Measurements from ENCODE around the gene MAGIX. TPM values are rescaled to one million over a fixed set of nuclear protein-coding genes. Genes with fewer than 3 reads are reported as not detected.
"Not testable (repeated sequence)": the region's sequence is repeated elsewhere in the genome, so short reads cannot be mapped to it uniquely, and the experiment has no call there.

The MAGIX gene
- total RNA-seq (10 to 100 TPM in 3 of 4 donors, 1 to 10 TPM in 1; 9.0 to 16.6 (median 15.4) TPM), polyA plus RNA-seq (16.5 TPM)
- long read RNA-seq, donor 1, partial matches to known transcripts = 10 of 39 reads
- long read RNA-seq, donor 1, other reads (novel, unspliced or antisense) = 17 of 39 reads
- long read RNA-seq, donor 2, partial matches to known transcripts = 5 of 17 reads
- long read RNA-seq, donor 2, other reads (novel, unspliced or antisense) = 8 of 17 reads
- long read RNA-seq, donor 3, partial matches to known transcripts = 7 of 32 reads
- long read RNA-seq, donor 3, other reads (novel, unspliced or antisense) = 15 of 32 reads
- long read RNA-seq, donor 4, partial matches to known transcripts = 2 of 25 reads
- long read RNA-seq, donor 4, other reads (novel, unspliced or antisense) = 18 of 25 reads

GRCh38 chrX:49162620-49163019 is at the start of gene MAGIX:
TSS of gene MAGIX (plus strand) at chrX:49162758. CDS start at chrX:49162890, 132 bp downstream.
- ATAC-seq (no peak), DNase-seq (peak in 2 of 3 donors; percentile 67 to 69)
- H3K27me3 ChIP-seq (ENCODE audit: control insufficient read depth, insufficient read depth) = no peaks in the 10 kb centered on the region
- H3K4me1 ChIP-seq (ENCODE audit: control insufficient read depth, insufficient read depth, low read length) = no peaks in the 10 kb centered on the region
- no peaks in the 10 kb centered on the region for H3K9me3 ChIP-seq (ENCODE audit: control insufficient read depth, low read length)
- intact Hi-C loops (cut with DNase I) = no loop called here
- H3K27ac ChIP-seq (ENCODE audit: low read length) = peak within 1 kb of the TSS; percentile 91
- WGBS = 64% methylated on average over 28 of the region's 28 CpGs
- H3K4me3 ChIP-seq (ENCODE audit: low read length) = peak within 1 kb of the TSS; percentile 37

DNA sequence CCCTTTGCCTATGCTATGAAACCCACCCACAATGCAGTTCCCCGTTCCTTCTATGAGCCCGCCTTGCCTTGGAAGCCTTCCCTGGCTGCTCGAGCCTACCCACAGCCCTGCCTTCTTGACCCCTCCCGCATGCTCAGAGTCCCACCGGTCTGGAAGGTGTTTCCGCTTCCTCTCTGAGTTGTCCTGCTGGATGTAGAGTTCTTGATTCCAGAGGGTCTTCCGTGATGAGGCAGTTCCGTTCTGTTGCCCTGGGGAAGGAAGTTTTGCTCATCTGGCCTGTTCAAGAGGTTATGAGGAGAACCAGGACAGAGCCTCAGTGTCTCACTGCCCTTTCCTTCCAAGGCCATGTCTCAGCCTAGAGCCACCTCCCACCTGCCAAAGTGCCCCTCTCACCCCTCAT is 46.5 kb upstream of the MAGIX start:
- H3K27me3 ChIP-seq (ENCODE audit: control insufficient read depth, insufficient read depth) = no peaks in the 10 kb centered on the region
- WGBS = 77% methylated on average over 8 of the region's 8 CpGs
- no peaks in the 10 kb centered on the region for H3K4me1 ChIP-seq (ENCODE audit: control insufficient read depth, insufficient read depth, low read length)
- ATAC-seq (no peak), DNase-seq (no peak)
- H3K4me3 ChIP-seq (ENCODE audit: low read length) = no peak overlapping the region
- no peak overlapping the region for H3K27ac ChIP-seq (ENCODE audit: low read length)
- no peaks in the 10 kb centered on the region for H3K9me3 ChIP-seq (ENCODE audit: control insufficient read depth, low read length)
- intact Hi-C loops (cut with DNase I) = no loop called here

DNA sequence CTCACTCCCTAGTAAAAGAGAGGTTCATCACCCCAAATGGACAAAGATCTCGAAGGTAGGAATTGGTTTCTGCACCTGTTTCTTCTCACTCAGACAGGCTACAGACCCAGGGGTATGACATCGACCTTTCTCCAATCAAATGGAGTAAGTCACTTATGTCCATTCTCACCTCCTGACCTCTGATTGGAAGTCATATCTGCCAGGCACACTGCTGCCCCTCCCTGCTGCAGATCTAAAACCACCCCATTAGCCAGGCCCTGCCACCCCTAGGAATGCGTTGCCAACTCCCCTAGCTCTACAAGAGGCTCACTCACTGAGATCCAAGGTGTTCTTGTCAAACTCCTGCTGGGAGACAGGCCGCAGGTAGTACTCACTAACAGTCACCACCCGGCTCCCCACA is 45.8 kb upstream of the MAGIX start:
- H3K4me3 ChIP-seq (ENCODE audit: low read length) = no peak overlapping the region
- DNase-seq (no peak), ATAC-seq (no peak)
- WGBS = 90% methylated on average over 5 of the region's 5 CpGs
- H3K9me3 ChIP-seq (ENCODE audit: control insufficient read depth, low read length) = no peaks in the 10 kb centered on the region
- intact Hi-C loops (cut with DNase I) = no loop called here
- H3K27me3 ChIP-seq (ENCODE audit: control insufficient read depth, insufficient read depth) = no peaks in the 10 kb centered on the region
- no peaks in the 10 kb centered on the region for H3K4me1 ChIP-seq (ENCODE audit: control insufficient read depth, insufficient read depth, low read length)
- H3K27ac ChIP-seq (ENCODE audit: low read length) = no peak overlapping the region

DNA sequence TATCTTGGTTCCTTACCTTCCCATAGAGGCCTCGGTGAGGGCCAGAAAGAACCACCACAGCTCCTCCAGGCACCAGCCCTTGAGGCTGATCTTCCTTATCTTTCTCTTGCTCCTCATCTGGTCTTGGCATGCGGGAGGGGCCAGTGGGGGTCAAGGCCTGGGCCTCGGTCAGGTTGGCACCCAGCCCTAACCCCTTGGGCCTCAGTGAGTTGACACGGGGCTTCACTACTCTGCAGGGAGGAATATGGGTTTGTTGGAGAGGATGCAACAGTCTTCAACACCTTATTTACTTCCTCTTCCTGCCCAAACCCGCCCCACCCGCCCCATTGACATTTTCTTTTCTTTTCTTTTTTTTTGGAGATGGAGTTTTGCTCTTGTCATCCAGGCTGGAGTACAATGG is 45.0 kb upstream of the MAGIX start:
- WGBS = 72% methylated on average over 6 of the region's 6 CpGs
- Histone ChIP-seq H3K27me3 (ENCODE audit: control insufficient read depth, insufficient read depth) (no peaks in the 10 kb centered on the region), H3K4me1 (ENCODE audit: control insufficient read depth, insufficient read depth, low read length) (no peaks in the 10 kb centered on the region), H3K9me3 (ENCODE audit: control insufficient read depth, low read length) (no peaks in the 10 kb centered on the region), H3K27ac (ENCODE audit: low read length) (no peak overlapping the region), H3K4me3 (ENCODE audit: low read length) (no peak overlapping the region)
- intact Hi-C loops (cut with DNase I) = no loop called here
- ATAC-seq = no peak
- no peak for DNase-seq

GRCh38 chrX:49120091-49120490 is 42.5 kb upstream of the MAGIX start:
- Histone ChIP-seq H3K4me3 (ENCODE audit: low read length) (no peak overlapping the region), H3K27me3 (ENCODE audit: control insufficient read depth, insufficient read depth) (no peaks in the 10 kb centered on the region), H3K4me1 (ENCODE audit: control insufficient read depth, insufficient read depth, low read length) (no peaks in the 10 kb centered on the region), H3K9me3 (ENCODE audit: control insufficient read depth, low read length) (no peaks in the 10 kb centered on the region), H3K27ac (ENCODE audit: low read length) (no peak overlapping the region)
- DNase-seq (no peak), ATAC-seq (no peak)
- WGBS = 53% methylated on average over 1 of the region's 1 CpG
- intact Hi-C loops (cut with DNase I) = no loop called here

- H3K4me1 ChIP-seq (ENCODE audit: control insufficient read depth, insufficient read depth, low read length) = no peaks in the 10 kb centered on the region
- peak in 1 of 2 donors; percentile 11 for ATAC-seq
- no peak for DNase-seq
- no peaks in the 10 kb centered on the region for H3K9me3 ChIP-seq (ENCODE audit: control insufficient read depth, low read length)
- H3K4me3 ChIP-seq (ENCODE audit: low read length) = peak overlapping the region; percentile 86
- WGBS = 70% methylated on average over 5 of the region's 5 CpGs
- H3K27me3 ChIP-seq (ENCODE audit: control insufficient read depth, insufficient read depth) = no peaks in the 10 kb centered on the region
- intact Hi-C loops (cut with DNase I) = no loop called here
- no peak overlapping the region for H3K27ac ChIP-seq (ENCODE audit: low read length)
Observed at GRCh38 chrX:49122499-49122898, 40.1 kb upstream of the MAGIX start.

GRCh38 chrX:49127742-49128258 is 34.8 kb upstream of the MAGIX start:
- DNase-seq; intact Hi-C loops (cut with DNase I); H3K9me3 ChIP-seq (ENCODE audit: control insufficient read depth, low read length); ATAC-seq; H3K4me3 ChIP-seq (ENCODE audit: low read length); H3K27me3 ChIP-seq (ENCODE audit: control insufficient read depth, insufficient read depth); H3K4me1 ChIP-seq (ENCODE audit: control insufficient read depth, insufficient read depth, low read length); H3K27ac ChIP-seq (ENCODE audit: low read length): not testable (repeated sequence)
- WGBS = 81% methylated on average over 12 of the region's 13 CpGs

DNA sequence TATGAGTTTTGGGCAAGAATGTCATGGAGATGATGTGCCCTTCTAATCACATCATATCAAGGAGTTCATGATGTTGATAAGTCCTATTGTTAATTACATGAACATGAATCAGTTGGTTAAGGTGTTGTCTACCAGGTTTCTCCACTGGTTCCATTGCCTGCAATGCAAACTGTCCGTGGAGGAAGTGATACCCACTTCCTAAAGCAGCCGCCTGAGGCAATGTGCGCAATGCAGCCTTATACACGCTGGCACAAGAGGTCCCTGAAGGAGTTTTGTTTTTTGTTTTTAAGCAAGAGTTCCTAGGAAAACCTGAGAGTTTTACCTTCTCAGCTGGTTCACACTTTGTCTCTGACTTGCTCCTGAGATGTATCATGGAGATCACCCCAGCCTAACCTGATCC is 33.1 kb upstream of the MAGIX start:
- intact Hi-C loops (cut with DNase I) = no loop called here
- Histone ChIP-seq H3K27me3 (ENCODE audit: control insufficient read depth, insufficient read depth) (no peaks in the 10 kb centered on the region), H3K4me3 (ENCODE audit: low read length) (no peak overlapping the region), H3K4me1 (ENCODE audit: control insufficient read depth, insufficient read depth, low read length) (no peaks in the 10 kb centered on the region), H3K9me3 (ENCODE audit: control insufficient read depth, low read length) (no peaks in the 10 kb centered on the region), H3K27ac (ENCODE audit: low read length) (no peak overlapping the region)
- DNase-seq (no peak), ATAC-seq (no peak)
- WGBS = 76% methylated on average over 4 of the region's 4 CpGs

GRCh38 chrX:49132275-49132674 is 30.3 kb upstream of the MAGIX start:
- H3K4me3 ChIP-seq (ENCODE audit: low read length); DNase-seq; H3K9me3 ChIP-seq (ENCODE audit: control insufficient read depth, low read length); H3K27ac ChIP-seq (ENCODE audit: low read length); intact Hi-C loops (cut with DNase I); ATAC-seq; H3K27me3 ChIP-seq (ENCODE audit: control insufficient read depth, insufficient read depth); H3K4me1 ChIP-seq (ENCODE audit: control insufficient read depth, insufficient read depth, low read length): not testable (repeated sequence)
- WGBS = 98% methylated on average over 7 of the region's 7 CpGs

DNA sequence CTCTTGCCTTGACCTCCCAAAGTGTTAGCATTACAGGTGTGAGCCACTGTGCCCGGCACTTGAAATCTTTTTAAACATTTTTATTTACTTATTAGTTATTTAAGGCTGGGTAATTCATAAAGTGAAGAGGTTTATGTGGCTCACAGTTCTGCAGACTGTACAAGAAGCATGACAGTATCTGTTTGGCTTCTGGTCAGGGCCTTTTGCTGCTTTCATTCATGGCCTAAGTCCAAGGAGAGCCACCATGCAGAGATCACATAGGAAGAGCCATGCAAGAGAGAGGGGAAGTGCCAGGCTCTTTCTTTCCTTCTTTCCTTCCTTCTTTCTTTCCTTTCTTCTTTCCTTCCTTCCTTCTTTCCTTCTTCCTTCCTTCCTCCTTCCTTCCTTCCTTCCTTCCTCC is 28.8 kb upstream of the MAGIX start:
- intact Hi-C loops (cut with DNase I) = no loop called here
- 90% methylated on average over 1 of the region's 1 CpG for WGBS
- no peaks in the 10 kb centered on the region for H3K9me3 ChIP-seq (ENCODE audit: control insufficient read depth, low read length)
- ATAC-seq (no peak), DNase-seq (no peak)
- no peaks in the 10 kb centered on the region for H3K4me1 ChIP-seq (ENCODE audit: control insufficient read depth, insufficient read depth, low read length)
- no peak overlapping the region for H3K4me3 ChIP-seq (ENCODE audit: low read length)
- no peak overlapping the region for H3K27ac ChIP-seq (ENCODE audit: low read length)
- H3K27me3 ChIP-seq (ENCODE audit: control insufficient read depth, insufficient read depth) = no peaks in the 10 kb centered on the region

DNA sequence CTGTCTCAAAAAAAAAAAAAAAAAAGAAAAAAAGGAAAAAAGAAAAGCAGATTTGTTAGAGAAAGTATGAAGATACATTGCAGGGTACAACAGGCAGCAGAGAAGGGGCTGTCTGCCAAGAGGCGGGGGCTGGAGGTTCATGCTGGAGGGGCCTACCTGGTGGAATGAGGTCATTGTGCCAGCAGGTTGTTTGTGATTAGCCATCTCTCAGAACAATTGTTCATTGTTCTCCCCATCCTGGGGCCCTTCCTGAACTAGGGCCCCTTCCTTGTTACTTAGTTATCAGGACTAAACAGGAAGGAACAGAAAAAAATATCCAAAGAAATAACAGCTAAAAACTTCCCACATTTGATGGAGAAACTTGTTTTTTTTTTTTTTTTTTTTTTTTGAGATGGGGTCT is 25.1 kb upstream of the MAGIX start:
- ATAC-seq = no peak
- Histone ChIP-seq H3K27me3 (ENCODE audit: control insufficient read depth, insufficient read depth) (no peaks in the 10 kb centered on the region), H3K4me1 (ENCODE audit: control insufficient read depth, insufficient read depth, low read length) (no peaks in the 10 kb centered on the region), H3K4me3 (ENCODE audit: low read length) (no peak overlapping the region), H3K9me3 (ENCODE audit: control insufficient read depth, low read length) (no peaks in the 10 kb centered on the region), H3K27ac (ENCODE audit: low read length) (no peak overlapping the region)
- WGBS = 77% methylated on average over 1 of the region's 1 CpG
- no peak for DNase-seq
- intact Hi-C loops (cut with DNase I) = no loop called here
